A172 (cell line): ENCODE results near the gene PLEKHD1. TPM values are rescaled to one million over a fixed set of nuclear protein-coding genes. Genes with fewer than 3 reads are reported as not detected.
"Not testable (repeated sequence)": the region's sequence is repeated elsewhere in the genome, so short reads cannot be mapped to it uniquely, and the experiment has no call there.

Experiments used
- DNase-seq: peaks from one replicate; pipeline ENCODE4 v3.0.0-alpha.2; 2015; ENCODE audit warnings: low spot score
- total RNA-seq: library from RNA; depleted of rRNA; stranded (reverse); fragments of >200 nt; shearing (Covaris generic); gene quantifications from 2 replicates; pipeline ENCODE4 v1.2.3, GENCODE V29; 2014

PLEKHD1 gene
- total RNA-seq, 1 experiment from 2014 or later = not detected

DNA sequence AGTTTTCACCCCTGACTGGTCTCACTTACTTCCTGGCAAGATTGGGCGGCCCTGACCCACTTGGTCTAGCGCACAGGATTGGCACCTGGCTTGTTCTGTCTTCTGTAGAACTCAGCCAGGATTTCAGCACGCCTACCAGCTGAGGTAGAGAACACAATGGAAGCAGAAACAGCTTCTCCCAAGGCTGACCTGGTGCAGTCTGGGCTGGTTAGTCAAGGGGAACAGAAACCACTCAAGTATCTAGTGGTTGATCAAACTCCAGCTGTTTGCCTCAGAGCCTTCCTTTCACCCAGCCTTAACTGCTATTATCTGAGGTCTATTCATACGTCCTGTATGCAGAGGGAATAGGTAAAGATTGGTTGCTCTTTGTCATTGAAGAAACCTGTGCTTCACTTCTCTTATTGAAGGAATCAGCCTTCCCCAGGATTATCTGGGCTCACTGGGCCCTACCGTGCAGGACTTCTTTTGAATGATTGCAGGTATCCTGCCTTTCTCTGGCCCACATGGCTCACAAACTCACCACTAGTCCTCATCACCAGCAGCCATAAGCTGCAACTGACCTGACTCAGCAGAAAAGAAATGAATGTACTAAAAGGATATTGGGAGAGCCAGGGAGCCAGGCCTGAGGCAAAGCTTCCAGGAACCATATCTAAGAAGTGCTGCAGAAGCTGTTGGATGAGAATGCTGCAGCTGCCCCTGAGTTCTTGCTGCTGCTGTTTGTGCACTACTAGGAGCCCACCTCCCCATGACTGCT, 2.5 kb upstream of the PLEKHD1 start:
- no peak for DNase-seq

DNA sequence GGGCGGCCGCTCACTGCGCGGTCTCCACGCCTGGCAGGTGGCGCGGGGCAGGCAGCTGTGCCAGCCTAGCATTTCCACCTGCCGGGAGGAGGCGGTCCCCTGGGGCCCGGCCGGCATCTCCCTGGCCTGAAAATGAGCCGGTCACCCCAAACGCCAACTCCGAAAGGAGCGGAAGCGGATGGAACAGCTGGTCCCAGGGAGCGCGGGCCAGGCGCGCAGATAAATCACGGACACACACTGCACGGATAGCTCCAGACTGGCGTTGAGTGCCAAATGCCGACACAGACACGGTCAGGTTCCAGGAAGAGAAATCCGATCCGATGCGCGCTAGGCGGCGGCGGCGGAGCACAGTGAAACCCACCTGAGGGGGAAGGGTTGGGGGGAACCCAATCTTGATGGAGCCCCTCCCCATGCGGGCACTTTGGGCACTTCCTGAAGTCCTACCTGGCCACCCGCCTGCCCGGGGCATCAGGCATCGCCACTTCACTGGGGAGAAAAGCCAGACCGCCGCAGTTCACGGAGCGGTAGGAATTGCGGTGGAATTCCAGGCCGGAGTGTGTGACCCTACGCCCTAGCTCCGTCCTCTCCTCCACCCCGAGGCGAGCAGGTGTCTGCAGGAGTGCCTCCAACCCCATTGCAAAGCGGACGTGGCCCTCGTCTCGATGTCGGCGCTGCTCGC, 624 bp upstream of the PLEKHD1 start:
- DNase-seq = no peak

- no peak for DNase-seq
These were observed 760 bp downstream of the PLEKHD1 start for GRCh38 chr14:69485315-69485660.

DNA sequence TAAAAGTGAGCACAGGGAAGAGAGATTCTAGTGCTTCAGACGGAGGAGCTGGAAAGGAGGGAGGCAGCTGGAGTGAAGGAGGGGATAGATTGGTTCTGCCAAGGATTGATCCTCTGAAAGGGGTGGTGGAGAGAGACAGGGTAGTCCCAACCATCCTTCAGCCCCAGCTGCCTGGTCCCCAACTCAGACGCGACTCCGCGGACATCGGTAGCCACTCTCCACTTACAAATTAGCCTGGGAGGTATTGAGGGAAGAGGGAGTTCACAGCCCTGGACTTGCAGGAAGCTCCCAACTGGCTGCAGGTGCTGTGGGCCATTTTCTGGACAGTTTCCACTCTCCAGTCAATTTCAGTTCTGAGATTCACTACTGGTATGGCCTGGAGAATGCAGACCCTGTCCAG, 1.2 kb downstream of the PLEKHD1 start:
- no peak for DNase-seq

GRCh38 chr14:69487226-69487625, 2.7 kb downstream of the PLEKHD1 start:
- DNase-seq = no peak

DNA sequence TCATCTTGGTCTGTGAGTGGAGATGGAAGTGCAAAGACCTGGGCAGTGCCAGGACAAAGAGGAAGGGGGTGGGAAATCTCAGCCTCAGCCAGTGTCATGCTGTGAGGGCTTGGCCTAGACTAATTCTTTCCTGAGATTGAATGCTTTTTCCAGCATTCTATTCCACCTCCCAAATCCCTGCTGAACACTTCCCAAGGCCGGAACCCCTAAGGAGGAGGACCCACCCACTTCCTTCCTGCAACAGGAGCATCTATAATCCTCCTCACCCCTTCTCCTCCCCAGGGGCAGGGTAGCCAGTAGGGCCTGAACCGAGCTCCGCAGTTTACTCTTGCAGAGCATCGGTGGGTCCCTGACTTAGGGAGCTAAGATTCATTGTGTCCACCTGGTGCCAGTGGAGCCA, 3.2 kb downstream of the PLEKHD1 start:
- no peak for DNase-seq

GRCh38 chr14:69489495-69489894, 5.0 kb downstream of the PLEKHD1 start:
- DNase-seq = no peak

- no peak for DNase-seq
These were observed 5.8 kb downstream of the PLEKHD1 start for GRCh38 chr14:69490219-69490918.

- no peak for DNase-seq
These were observed 6.7 kb downstream of the PLEKHD1 start for GRCh38 chr14:69491193-69491592.

DNA sequence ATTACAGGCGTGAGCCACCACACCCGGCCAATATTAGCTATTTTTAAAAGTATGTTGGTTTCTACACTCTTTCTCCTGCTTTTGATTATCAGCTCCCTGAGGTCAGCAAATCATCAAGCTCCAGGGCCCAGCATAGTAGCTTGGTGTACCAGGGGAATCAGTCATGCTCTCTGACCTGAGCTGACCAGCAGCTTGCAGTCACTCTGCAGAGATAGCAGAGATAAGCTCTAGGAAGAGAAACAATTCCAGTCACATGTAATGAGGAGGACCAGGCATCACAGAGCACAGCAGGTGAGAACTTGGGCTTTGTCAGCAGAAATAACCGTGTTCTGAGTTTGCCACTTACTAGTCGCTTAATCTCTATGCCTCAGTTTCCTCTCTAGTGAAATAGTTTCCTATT, 8.5 kb downstream of the PLEKHD1 start:
- DNase-seq = no peak

DNA sequence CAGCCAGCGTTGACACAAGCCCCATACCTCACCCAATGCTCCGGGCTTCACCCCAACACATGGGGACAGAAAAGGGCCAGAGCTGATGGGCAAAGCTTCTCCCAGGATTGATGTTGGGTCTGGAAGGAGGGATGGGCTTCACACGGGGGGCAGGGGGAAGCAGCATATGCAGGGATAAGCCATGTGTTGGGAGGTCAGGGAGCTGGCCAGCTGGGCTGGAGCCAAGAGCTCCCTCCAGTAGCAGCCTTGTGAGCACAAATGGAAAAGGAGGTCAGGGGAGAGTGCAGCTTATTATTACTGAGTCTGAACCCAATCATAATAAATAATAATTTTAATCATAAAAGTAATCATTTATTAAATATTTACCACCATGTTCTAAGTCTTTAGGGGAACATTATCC, 9.3 kb downstream of the PLEKHD1 start:
- no peak for DNase-seq

- no peak for DNase-seq
These were observed 10.9 kb downstream of the PLEKHD1 start for GRCh38 chr14:69495341-69495921.

- not testable (repeated sequence) for DNase-seq
These were observed 13.3 kb downstream of the PLEKHD1 start for GRCh38 chr14:69497866-69498265.

DNA sequence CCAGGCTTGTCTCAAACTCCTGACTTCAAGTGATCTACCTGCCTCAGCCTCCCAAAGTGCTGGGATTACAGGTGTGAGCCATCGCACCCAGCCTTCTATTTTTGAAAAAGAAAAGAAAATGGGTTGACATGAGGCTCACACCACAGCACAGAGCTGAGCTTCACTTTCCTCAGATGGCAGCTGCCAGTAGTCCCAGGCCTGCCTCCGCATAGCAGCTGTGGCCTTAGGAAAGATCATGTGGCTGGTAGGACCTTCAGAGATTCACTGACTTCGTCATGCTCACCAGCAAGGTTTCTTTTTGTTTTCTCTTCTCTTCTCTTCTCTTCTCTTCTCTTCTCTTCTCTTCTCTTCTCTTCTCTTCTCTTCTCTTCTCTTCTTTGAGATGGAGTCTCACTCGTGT, 13.8 kb downstream of the PLEKHD1 start:
- DNase-seq = not testable (repeated sequence)

- no peak for DNase-seq
These were observed 14.9 kb downstream of the PLEKHD1 start for GRCh38 chr14:69499436-69499835.

- no peak for DNase-seq
These were observed 15.6 kb downstream of the PLEKHD1 start for GRCh38 chr14:69500096-69500495.

- no peak for DNase-seq
These were observed 16.2 kb downstream of the PLEKHD1 start for GRCh38 chr14:69500736-69501135.

GRCh38 chr14:69501423-69501838, 16.9 kb downstream of the PLEKHD1 start:
- DNase-seq = no peak

DNA sequence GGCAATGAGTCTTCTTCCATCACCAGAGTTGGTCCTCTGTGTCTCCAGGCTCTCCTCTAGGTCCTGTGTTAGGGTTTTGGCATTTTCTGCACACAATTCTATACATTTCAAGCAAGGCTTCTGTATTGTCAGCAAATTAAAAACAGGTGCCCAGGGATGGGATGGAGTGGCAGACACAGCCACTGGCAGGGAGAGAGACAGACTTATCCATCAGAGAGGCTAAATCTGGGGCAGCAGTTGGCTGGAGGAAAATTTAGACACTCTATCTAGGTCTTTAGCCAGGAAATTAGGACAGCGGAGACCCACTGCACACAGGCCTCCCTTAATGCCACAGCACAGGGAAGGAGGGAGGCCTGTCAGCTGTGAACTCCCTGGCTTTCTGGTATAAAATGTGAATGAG, 20.2 kb downstream of the PLEKHD1 start:
- DNase-seq = no peak

DNA sequence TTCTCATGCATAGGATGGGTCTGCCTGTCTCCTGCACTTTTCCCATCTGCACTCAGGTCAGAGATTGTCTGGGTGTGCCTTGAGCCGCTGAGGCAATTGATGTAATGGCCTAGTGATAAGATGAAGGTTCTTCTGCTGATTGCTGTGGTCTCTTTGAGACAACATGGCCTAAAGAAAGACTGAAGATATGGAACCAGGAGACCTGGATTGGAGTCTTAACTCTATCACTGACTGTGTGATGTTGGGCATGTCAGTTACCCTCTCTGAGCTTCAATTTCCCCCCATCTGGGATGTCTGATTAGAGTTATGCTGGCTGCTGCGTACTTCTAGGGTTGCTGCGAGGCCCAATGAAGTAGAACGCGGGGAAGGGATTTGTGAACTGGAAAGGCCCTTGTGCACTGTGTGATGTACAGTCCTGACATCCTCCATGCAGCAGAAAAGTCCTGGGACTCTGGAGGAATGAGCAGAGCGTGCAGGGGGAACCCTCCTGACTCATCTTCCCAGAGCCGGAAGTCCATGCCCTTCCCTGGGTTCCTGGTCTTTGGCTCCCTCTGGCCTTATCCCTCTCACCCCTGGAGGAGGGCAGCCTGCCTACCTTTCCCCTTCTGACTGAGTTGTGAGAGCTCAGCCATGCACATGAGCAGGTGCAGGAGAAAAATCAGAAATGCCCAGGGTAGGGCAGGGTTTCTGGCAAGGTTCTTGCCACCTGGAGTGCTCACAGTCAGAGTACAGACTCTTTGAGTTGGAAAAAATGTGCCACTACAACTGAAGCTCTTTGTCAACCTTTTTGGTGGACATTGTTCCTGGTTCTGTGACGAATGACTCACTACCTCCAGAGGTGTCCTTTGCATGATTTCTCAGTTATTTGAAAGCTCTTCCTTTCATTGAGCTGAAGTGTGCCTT, 21.1 kb downstream of the PLEKHD1 start:
- peak; percentile 10 for DNase-seq

DNA sequence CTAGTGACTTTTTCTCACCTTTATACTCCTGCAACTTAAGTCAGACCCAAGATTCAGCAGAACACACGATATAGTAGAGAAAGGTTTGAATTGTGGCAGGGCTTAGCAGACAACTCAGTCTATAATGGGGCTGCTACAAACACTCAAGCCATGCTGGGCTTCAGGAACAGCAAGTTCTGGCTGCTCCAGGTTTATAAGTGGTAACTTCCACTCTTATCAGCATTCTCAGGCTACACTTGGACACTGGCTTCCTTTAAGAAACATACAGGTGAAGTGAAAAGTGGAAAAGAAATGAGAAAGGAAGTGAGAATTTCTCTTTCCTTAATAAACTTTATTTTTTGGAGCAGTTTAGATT, 21.7 kb downstream of the PLEKHD1 start:
- no peak for DNase-seq
